Endothelial cell (in vitro differentiated cells): ENCODE results near the gene TOMM70. TPM values are rescaled to one million over a fixed set of nuclear protein-coding genes. Genes with fewer than 3 reads are reported as not detected.

Source experiments
- DNase-seq: peaks from one replicate; pipeline ENCODE4 v3.0.0; 2021; ENCODE audit warnings: low spot score
- H3K27ac Mint-ChIP-seq: one replicate; pipeline ENCODE4 v1.8.0; 2021; ENCODE audit warnings: mixed read lengths, inconsistent platforms; ENCODE audit not compliant: unreplicated experiment
- H3K27me3 Mint-ChIP-seq: one replicate; pipeline ENCODE4 v1.8.0; 2021; ENCODE audit warnings: mild to moderate bottlenecking, moderate library complexity, mixed read lengths, inconsistent platforms; ENCODE audit not compliant: unreplicated experiment
- H3K36me3 Mint-ChIP-seq: one replicate; pipeline ENCODE4 v1.8.0; 2021; ENCODE audit warnings: mild to moderate bottlenecking, low read depth, mixed read lengths, inconsistent platforms; ENCODE audit not compliant: unreplicated experiment
- H3K4me1 Mint-ChIP-seq: one replicate; pipeline ENCODE4 v1.8.0; 2021; ENCODE audit warnings: mild to moderate bottlenecking, mixed read lengths, inconsistent platforms; ENCODE audit not compliant: unreplicated experiment
- H3K4me3 Mint-ChIP-seq: one replicate; pipeline ENCODE4 v1.8.0; 2021; ENCODE audit warnings: mild to moderate bottlenecking, mixed read lengths, inconsistent platforms; ENCODE audit not compliant: unreplicated experiment
- H3K9me3 Mint-ChIP-seq: one replicate; pipeline ENCODE4 v1.8.0; 2021; ENCODE audit warnings: mixed read lengths, inconsistent platforms; ENCODE audit not compliant: unreplicated experiment
- total RNA-seq: library from RNA; stranded (reverse); fragmentation: NEBNext Ultra II Directional; extraction: Animal tissue kit (Norgen Biotek cat#: 25700); gene quantifications from one replicate; pipeline ENCODE4 v1.2.1, GENCODE V29; 2021; ENCODE audit not compliant: unreplicated experiment
- TF ChIP-seq, protein P1 (sequence below): fragments of 200-600 bp; sonication (generic); IDR thresholded peaks from one replicate; pipeline ENCODE4 v1.5.0; 2021; ENCODE audit warnings: antibody characterized with exemption; ENCODE audit not compliant: unreplicated experiment

TOMM70 gene
- total RNA-seq, 1 donor from 2014 or later, result 29.1 TPM

DNA sequence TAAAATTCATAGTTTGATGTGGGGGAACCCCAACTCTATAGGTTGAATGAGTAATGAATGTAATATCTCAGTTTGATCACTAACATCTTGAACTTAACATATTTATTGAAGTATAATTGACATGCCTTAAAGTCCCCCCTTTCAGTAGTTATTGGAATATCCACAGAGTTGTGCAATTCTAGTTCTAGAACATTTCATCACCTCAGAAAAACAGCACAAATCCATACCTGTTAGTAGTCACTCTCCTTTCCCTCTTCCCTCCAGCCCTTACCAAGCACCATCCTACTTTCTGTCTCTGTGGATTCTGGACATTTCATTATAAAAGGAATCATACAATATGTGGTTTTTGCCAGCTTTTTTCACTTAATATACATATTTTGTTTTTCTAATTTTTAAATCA, 75.1 kb downstream of the TOMM70 start:
- no peaks in the 10 kb centered on the region for H3K27me3 Mint-ChIP-seq
- no peaks in the 10 kb centered on the region for H3K4me1 Mint-ChIP-seq
- no peak overlapping the region for H3K4me3 Mint-ChIP-seq
- TF ChIP-seq, protein P1, sequence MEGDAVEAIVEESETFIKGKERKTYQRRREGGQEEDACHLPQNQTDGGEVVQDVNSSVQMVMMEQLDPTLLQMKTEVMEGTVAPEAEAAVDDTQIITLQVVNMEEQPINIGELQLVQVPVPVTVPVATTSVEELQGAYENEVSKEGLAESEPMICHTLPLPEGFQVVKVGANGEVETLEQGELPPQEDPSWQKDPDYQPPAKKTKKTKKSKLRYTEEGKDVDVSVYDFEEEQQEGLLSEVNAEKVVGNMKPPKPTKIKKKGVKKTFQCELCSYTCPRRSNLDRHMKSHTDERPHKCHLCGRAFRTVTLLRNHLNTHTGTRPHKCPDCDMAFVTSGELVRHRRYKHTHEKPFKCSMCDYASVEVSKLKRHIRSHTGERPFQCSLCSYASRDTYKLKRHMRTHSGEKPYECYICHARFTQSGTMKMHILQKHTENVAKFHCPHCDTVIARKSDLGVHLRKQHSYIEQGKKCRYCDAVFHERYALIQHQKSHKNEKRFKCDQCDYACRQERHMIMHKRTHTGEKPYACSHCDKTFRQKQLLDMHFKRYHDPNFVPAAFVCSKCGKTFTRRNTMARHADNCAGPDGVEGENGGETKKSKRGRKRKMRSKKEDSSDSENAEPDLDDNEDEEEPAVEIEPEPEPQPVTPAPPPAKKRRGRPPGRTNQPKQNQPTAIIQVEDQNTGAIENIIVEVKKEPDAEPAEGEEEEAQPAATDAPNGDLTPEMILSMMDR, result no peak
- H3K27ac Mint-ChIP-seq, result no peak overlapping the region
- DNase-seq, result no peak
- peaks cover 13% of the 10 kb centered on the region for H3K36me3 Mint-ChIP-seq
- no peaks in the 10 kb centered on the region for H3K9me3 Mint-ChIP-seq

DNA sequence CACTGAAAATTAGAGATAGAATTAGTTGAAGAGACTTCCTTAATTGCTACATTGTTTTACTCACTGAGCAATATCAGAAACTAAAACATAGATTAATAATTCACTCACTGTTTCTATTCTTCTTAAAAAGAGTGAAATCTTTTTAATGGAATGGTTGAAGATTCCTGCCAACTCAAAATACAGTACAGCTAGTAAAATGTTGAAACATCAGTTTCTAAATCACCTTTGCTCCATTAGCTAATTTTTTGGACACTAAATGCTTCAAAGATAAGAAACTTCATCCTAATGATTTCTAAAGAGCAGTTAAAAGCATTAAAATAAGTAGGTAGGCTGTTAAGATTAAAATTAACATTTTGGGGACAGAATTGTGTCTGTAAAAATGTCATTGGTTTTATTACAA, 76.8 kb downstream of the TOMM70 start:
- H3K4me3 Mint-ChIP-seq, result no peak overlapping the region
- H3K27ac Mint-ChIP-seq, result no peak overlapping the region
- TF ChIP-seq, protein P1, result no peak
- no peak for DNase-seq
- H3K36me3 Mint-ChIP-seq, result peaks cover 13% of the 10 kb centered on the region
- H3K4me1 Mint-ChIP-seq, result no peaks in the 10 kb centered on the region
- no peaks in the 10 kb centered on the region for H3K27me3 Mint-ChIP-seq
- no peaks in the 10 kb centered on the region for H3K9me3 Mint-ChIP-seq

DNA sequence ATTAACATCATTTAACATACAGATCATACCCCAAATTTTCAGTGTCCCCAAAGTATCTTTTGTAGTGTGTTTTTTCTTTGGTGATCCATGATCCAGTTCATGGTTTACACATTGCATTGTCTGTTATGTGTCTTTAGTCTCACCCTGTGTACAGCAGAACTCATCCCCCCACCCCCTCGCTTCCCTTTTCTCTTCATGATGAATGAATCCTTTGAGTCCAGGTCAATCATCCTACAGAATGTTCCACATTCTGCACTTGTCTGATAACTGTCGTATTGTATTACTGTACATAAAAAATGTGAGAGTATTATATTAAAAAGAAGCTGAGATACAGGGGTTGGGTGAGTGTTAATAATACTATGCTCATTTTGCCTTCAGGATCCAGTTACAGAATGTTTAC, 80.9 kb downstream of the TOMM70 start:
- no peak overlapping the region for H3K4me3 Mint-ChIP-seq
- TF ChIP-seq, protein P1, result no peak
- no peak for DNase-seq
- H3K4me1 Mint-ChIP-seq, result no peaks in the 10 kb centered on the region
- no peaks in the 10 kb centered on the region for H3K36me3 Mint-ChIP-seq
- H3K27me3 Mint-ChIP-seq, result no peaks in the 10 kb centered on the region
- H3K27ac Mint-ChIP-seq, result no peak overlapping the region
- H3K9me3 Mint-ChIP-seq, result no peaks in the 10 kb centered on the region

DNA sequence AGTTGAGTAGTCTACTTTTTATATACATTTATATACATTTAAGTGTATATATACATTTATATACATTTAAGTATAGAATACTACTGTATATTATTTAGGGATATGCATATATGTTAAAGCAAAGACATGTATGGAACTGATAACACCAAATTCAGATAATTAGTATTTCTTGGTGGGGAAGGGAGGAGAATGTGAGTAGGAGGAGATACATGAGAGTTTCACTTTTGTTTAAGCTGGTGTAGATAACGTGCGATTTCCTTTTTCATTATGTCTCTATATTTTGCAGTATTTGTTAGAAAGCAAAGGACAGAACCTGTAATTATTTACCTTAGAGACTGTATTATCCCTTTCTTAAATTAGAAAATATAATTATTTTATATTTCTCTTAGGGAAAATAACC, 83.0 kb downstream of the TOMM70 start:
- H3K4me3 Mint-ChIP-seq, result no peak overlapping the region
- no peaks in the 10 kb centered on the region for H3K36me3 Mint-ChIP-seq
- no peaks in the 10 kb centered on the region for H3K4me1 Mint-ChIP-seq
- H3K27me3 Mint-ChIP-seq, result no peaks in the 10 kb centered on the region
- TF ChIP-seq, protein P1, result no peak
- H3K9me3 Mint-ChIP-seq, result no peaks in the 10 kb centered on the region
- no peak for DNase-seq
- H3K27ac Mint-ChIP-seq, result no peak overlapping the region

DNA sequence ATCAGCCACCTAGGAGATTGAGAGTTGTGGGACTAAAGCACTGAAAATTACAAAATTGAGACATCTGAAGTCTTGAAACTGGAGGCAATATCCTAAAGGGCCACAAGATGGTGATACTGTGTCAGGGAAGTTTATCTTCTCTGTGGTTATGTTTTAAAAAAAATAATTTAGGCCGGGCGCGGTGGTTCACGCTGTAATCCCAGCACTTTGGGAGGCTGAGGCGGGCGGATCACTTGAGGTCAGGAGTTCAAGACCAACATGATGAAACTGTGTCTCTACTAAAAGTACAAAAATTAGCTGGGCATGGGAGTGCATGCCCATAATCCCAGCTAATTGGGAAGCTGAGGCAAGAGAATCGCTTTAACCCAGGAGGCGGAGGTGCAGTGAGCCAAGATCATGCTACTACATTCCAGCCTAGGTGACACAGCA, 84.2 kb downstream of the TOMM70 start:
- DNase-seq, result peak; percentile 25
- Mint-ChIP-seq H3K4me3 (no peak overlapping the region), H3K27ac (no peak overlapping the region), H3K9me3 (no peaks in the 10 kb centered on the region), H3K4me1 (no peaks in the 10 kb centered on the region), H3K36me3 (no peaks in the 10 kb centered on the region), H3K27me3 (no peaks in the 10 kb centered on the region)
- TF ChIP-seq, protein P1, result peak; percentile 71

Other genes with a start within 250 kb of the TOMM70 start
- gene TBC1D23, start 140.1 kb downstream of the TOMM70 start, total RNA-seq, result 31.2 TPM
- gene NIT2, start 66.3 kb downstream of the TOMM70 start, total RNA-seq, result 22.3 TPM
- gene LNP1, start 450 bp upstream of the TOMM70 start, total RNA-seq, result 0.67 TPM
- 7.6 TPM for gene TMEM45A, start 91.5 kb upstream of the TOMM70 start, total RNA-seq
- gene ADGRG7, start 208.5 kb upstream of the TOMM70 start, total RNA-seq, result not detected